Stimulated activated CD4-positive, alpha-beta T cell treated with anti-CD3 and anti-CD28 coated beads, Interleukin-15, amount 100 ng/mL, for 24 hours (primary cell): Measurements from ENCODE around the gene TLNRD1.
A peak's percentile ranks its signal among the peaks of the same experiment; 100 is the strongest.

Source experiments
- DNase-seq: peaks from one replicate; pipeline ENCODE4 v3.0.0-alpha.2; 2020

Gene TLNRD1

GRCh38 chr15:81002331-81003096 lies 1.8 kb downstream of the TLNRD1 start:
- peak; percentile 23 for DNase-seq

- DNase-seq = no peak
Measured at GRCh38 chr15:81003097-81003350, 2.3 kb downstream of the TLNRD1 start.

GRCh38 chr15:81006124-81006523 lies 5.4 kb downstream of the TLNRD1 start:
- no peak for DNase-seq

- DNase-seq = no peak
Measured at GRCh38 chr15:81007428-81008064, 6.8 kb downstream of the TLNRD1 start.

GRCh38 chr15:81008312-81008711 lies 7.6 kb downstream of the TLNRD1 start:
- DNase-seq = no peak

- DNase-seq = no peak
Measured at GRCh38 chr15:81010086-81010485, 9.4 kb downstream of the TLNRD1 start.

- no peak for DNase-seq
Measured at GRCh38 chr15:81011593-81011992, 10.9 kb downstream of the TLNRD1 start.

GRCh38 chr15:81012588-81012987 lies 11.9 kb downstream of the TLNRD1 start:
- no peak for DNase-seq

GRCh38 chr15:81013396-81013929 lies 12.7 kb downstream of the TLNRD1 start:
- DNase-seq = no peak

- DNase-seq = no peak
Measured at GRCh38 chr15:81014446-81015093, 13.8 kb downstream of the TLNRD1 start.

GRCh38 chr15:81015621-81016488 lies 15.1 kb downstream of the TLNRD1 start:
- no peak for DNase-seq

GRCh38 chr15:81016489-81017068 lies 15.9 kb downstream of the TLNRD1 start:
- no peak for DNase-seq

- DNase-seq = no peak
Measured at GRCh38 chr15:81018197-81018596, 17.5 kb downstream of the TLNRD1 start.

- DNase-seq = no peak
Measured at GRCh38 chr15:81021321-81021720, 20.6 kb downstream of the TLNRD1 start.

- DNase-seq = peak; percentile 47
Measured at GRCh38 chr15:81023483-81024264, 23.0 kb downstream of the TLNRD1 start.

GRCh38 chr15:81024265-81024872 lies 23.6 kb downstream of the TLNRD1 start:
- DNase-seq = no peak

GRCh38 chr15:81024936-81025335 lies 24.2 kb downstream of the TLNRD1 start:
- no peak for DNase-seq

- DNase-seq = no peak
Measured at GRCh38 chr15:81025721-81026370, 25.1 kb downstream of the TLNRD1 start.

GRCh38 chr15:81026836-81027599 lies 26.3 kb downstream of the TLNRD1 start:
- DNase-seq = no peak
